ENCODE results near the gene PEF1.

DNA sequence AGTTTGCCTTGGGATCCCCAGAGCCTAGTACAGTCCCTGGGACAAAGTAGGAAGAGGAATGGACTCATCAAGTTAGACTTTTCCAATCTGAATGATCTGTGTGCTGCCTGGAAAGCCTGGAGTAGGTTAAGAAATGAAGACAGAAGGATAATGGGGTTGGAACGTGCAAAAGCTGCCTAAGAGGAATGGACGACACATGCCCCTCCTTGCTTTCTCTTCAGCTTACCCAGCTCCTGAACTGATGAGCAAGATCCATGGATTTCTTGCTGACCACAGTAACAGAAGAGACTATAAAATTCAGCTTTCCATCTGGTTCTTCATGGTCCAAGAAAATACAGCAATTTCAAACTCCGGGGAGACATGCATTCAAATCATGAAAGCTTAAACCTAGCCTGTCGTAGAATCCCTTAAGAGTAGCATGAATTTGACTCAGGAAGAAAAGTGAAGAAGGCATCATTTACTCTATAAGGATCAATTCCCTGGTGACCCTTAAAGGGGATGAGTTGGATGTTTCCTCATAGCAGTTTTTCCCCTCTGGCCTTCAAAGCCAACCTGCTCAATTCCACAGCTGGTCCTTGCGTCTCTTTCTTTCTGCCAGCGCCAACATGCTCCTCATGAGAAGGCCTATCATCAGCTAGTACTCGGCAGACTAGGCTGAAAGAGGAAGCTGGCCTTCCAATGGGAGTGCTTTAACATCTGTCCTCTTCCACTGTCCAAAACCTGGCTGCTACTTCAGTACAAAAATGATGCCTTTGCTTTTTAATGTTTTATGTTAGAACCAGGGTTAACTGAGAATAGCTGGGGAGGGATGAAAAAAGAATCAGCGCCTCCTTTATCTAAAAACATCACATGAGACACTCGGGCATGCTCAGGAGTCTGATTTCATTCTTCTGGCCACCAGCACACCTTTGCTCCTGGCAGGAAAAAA lies 5.7 kb upstream of the PEF1 start:
- peak in 1 of 2 donors; percentile 43 for TF ChIP-seq POLR2A (IDR thresholded peaks at IDR 0.05)
- TF ChIP-seq, protein P1, sequence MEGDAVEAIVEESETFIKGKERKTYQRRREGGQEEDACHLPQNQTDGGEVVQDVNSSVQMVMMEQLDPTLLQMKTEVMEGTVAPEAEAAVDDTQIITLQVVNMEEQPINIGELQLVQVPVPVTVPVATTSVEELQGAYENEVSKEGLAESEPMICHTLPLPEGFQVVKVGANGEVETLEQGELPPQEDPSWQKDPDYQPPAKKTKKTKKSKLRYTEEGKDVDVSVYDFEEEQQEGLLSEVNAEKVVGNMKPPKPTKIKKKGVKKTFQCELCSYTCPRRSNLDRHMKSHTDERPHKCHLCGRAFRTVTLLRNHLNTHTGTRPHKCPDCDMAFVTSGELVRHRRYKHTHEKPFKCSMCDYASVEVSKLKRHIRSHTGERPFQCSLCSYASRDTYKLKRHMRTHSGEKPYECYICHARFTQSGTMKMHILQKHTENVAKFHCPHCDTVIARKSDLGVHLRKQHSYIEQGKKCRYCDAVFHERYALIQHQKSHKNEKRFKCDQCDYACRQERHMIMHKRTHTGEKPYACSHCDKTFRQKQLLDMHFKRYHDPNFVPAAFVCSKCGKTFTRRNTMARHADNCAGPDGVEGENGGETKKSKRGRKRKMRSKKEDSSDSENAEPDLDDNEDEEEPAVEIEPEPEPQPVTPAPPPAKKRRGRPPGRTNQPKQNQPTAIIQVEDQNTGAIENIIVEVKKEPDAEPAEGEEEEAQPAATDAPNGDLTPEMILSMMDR (IDR thresholded peaks at IDR 0.05), result no peak

Data from thyroid gland (tissue), 4 donors.